Transverse colon (tissue), 4 donors: ENCODE data around the gene GPHN.

ENCODE experiments used
- POLR2A ChIP-seq: fragments of 450-650 bp; IDR thresholded peaks from one replicate; pipeline ENCODE4 v1.6.1; 2016; ENCODE audit warnings: antibody characterized with exemption, mild to moderate bottlenecking, moderate library complexity
- POLR2AphosphoS5 ChIP-seq, 3 donors: sonication (generic); formaldehyde crosslinking; IDR thresholded peaks; one replicate each; pipeline ENCODE4 v1.6.1; 2016; ENCODE audit warnings: antibody characterized with exemption in 3 of 3
- TF ChIP-seq, protein P1 (sequence below), 5 experiments: fragments of 200-600 bp in 3 of 5; fragments of 450-650 bp in 2 of 5; sonication (generic) in 3 of 5; IDR thresholded peaks; 1 replicate in 2 of 5; 2 replicates in 3 of 5; pipeline ENCODE4 v1.5.1; 2016 to 2017; ENCODE audit warnings: antibody characterized with exemption in 5 of 5, inconsistent platforms in 3 of 5, mild to moderate bottlenecking in 2 of 5, moderate library complexity in 1 of 5

GRCh38 chr14:66541627-66542026 lies 33.7 kb downstream of the GPHN start:
- TF ChIP-seq, protein P1, sequence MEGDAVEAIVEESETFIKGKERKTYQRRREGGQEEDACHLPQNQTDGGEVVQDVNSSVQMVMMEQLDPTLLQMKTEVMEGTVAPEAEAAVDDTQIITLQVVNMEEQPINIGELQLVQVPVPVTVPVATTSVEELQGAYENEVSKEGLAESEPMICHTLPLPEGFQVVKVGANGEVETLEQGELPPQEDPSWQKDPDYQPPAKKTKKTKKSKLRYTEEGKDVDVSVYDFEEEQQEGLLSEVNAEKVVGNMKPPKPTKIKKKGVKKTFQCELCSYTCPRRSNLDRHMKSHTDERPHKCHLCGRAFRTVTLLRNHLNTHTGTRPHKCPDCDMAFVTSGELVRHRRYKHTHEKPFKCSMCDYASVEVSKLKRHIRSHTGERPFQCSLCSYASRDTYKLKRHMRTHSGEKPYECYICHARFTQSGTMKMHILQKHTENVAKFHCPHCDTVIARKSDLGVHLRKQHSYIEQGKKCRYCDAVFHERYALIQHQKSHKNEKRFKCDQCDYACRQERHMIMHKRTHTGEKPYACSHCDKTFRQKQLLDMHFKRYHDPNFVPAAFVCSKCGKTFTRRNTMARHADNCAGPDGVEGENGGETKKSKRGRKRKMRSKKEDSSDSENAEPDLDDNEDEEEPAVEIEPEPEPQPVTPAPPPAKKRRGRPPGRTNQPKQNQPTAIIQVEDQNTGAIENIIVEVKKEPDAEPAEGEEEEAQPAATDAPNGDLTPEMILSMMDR (IDR thresholded peaks at IDR 0.05) = no peak
- no peak for TF ChIP-seq POLR2AphosphoS5 (IDR thresholded peaks at IDR 0.05)
- TF ChIP-seq POLR2A = no peak
